ENCODE data around the gene NTF4.
"Not testable (repeated sequence)": the region's sequence is repeated elsewhere in the genome, so short reads cannot be mapped to it uniquely, and the experiment has no call there.

The NTF4 gene

GRCh38 chr19:49084206-49085019 is 19.8 kb upstream of the NTF4 start:
- no peaks in the 10 kb centered on the region for H3K9me3 ChIP-seq
- H3K27me3 ChIP-seq = no peaks in the 10 kb centered on the region
- H3K4me3 ChIP-seq (ENCODE audit: low read depth, low read length) = peak overlapping the region; percentile 76
- no peak for DNase-seq
- no peak for TF ChIP-seq CTCF (IDR thresholded peaks at IDR 0.05; ENCODE audit: low read depth, low read length)
- H3K4me1 ChIP-seq = peaks cover 3% of the 10 kb centered on the region
- peaks cover 29% of the 10 kb centered on the region for H3K36me3 ChIP-seq

DNA sequence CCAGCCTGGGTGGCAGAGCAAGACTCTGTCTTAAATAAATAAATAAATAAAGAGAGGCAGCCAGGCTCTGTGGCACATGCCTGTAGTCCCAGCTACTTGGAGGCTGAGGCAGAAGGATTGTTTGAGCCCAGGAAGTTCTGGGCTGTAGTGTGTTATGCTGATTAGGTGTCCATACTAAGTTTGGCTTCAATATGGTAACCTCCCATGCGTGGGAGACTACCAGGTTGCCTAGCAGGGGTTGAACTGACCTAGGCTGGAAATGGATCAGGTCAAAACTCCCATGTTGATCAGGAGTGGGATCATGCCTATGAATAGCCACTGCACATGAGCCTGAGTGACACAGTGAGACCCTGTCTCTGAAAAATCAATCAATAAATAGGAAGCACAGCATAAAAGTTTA is 16.7 kb upstream of the NTF4 start:
- no peak for TF ChIP-seq CTCF (IDR thresholded peaks at IDR 0.05; ENCODE audit: low read depth, low read length)
- Histone ChIP-seq H3K36me3 (peaks cover 2% of the 10 kb centered on the region; the same call in 1 of the 2 replicates), H3K4me3 (ENCODE audit: low read depth, low read length) (no peak overlapping the region), H3K9me3 (no peaks in the 10 kb centered on the region), H3K27me3 (no peaks in the 10 kb centered on the region), H3K4me1 (peaks cover 3% of the 10 kb centered on the region)
- no peak for DNase-seq

DNA sequence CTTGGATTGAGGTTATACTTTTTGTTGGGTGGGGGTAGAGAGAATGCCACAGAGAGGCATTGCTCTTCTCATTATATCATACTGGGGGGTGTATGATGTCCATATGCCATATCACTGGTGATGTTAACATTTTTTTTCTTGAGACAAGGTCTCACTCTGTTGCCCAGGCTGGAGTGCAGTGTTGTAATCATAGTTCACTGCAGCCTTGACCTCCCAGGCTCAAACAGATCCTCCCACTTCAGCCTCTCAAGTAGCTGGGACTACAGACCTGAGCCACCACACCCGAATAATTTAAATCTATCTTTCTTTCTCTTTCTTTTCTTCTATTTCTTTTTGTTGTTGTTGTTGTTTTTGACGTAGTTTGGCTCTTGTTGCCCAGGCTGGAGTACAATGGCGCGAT is 15.8 kb upstream of the NTF4 start:
- Histone ChIP-seq H3K9me3 (no peaks in the 10 kb centered on the region), H3K36me3 (no peaks in the 10 kb centered on the region), H3K27me3 (no peaks in the 10 kb centered on the region), H3K4me1 (peaks cover 3% of the 10 kb centered on the region), H3K4me3 (ENCODE audit: low read depth, low read length) (no peak overlapping the region)
- TF ChIP-seq CTCF (IDR thresholded peaks at IDR 0.05; ENCODE audit: low read depth, low read length) = no peak
- no peak for DNase-seq

- not testable (repeated sequence) for H3K4me3 ChIP-seq (ENCODE audit: low read depth, low read length); H3K4me1 ChIP-seq; H3K9me3 ChIP-seq; H3K36me3 ChIP-seq
- peaks cover 15% of the 10 kb centered on the region for H3K27me3 ChIP-seq
- DNase-seq = peak; percentile 77
- TF ChIP-seq CTCF (IDR thresholded peaks at IDR 0.05; ENCODE audit: low read depth, low read length) = peak; percentile 65
These were observed 10.3 kb upstream of the NTF4 start for GRCh38 chr19:49074869-49075268.

GRCh38 chr19:49073514-49074378 is 9.1 kb upstream of the NTF4 start:
- Histone ChIP-seq H3K27me3 (peaks cover 15% of the 10 kb centered on the region), H3K4me1 (no peaks in the 10 kb centered on the region), H3K9me3 (no peaks in the 10 kb centered on the region), H3K4me3 (ENCODE audit: low read depth, low read length) (no peak overlapping the region), H3K36me3 (no peaks in the 10 kb centered on the region)
- peak; percentile 54 for TF ChIP-seq CTCF (IDR thresholded peaks at IDR 0.05; ENCODE audit: low read depth, low read length)
- peak; percentile 63 for DNase-seq
